ENCODE data around the gene SNED1.

Gene SNED1

DNA sequence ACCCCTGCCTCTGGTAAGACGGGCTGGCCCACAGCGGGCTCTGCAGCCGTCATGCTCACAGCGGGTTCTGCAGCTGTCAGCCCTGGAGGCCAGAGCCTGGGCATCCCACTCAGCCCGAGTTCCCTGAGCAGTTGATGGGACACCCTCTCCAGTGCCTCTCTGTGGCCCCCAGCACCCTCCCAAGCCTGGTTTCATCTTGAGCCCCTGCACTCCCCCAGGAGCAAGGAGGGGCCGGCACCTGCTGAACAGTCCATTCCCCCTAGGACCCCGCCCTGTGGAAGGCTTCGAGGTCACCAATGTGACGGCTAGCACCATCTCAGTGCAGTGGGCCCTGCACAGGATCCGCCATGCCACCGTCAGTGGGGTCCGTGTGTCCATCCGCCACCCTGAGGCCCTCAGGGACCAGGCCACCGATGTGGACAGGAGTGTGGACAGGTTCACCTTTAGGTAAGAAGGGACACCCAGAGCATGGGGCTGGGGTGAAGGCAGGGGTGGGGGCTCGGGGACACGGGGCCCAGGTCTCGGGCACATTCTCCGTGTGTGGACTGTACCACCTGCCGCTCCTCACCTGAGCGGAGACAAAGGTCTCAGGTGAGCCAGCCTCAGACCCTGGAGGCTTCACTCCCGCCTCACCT lies 69.2 kb downstream of the SNED1 start:
- DNase-seq (ENCODE audit: low read depth in 2 of 2) = no peak

DNA sequence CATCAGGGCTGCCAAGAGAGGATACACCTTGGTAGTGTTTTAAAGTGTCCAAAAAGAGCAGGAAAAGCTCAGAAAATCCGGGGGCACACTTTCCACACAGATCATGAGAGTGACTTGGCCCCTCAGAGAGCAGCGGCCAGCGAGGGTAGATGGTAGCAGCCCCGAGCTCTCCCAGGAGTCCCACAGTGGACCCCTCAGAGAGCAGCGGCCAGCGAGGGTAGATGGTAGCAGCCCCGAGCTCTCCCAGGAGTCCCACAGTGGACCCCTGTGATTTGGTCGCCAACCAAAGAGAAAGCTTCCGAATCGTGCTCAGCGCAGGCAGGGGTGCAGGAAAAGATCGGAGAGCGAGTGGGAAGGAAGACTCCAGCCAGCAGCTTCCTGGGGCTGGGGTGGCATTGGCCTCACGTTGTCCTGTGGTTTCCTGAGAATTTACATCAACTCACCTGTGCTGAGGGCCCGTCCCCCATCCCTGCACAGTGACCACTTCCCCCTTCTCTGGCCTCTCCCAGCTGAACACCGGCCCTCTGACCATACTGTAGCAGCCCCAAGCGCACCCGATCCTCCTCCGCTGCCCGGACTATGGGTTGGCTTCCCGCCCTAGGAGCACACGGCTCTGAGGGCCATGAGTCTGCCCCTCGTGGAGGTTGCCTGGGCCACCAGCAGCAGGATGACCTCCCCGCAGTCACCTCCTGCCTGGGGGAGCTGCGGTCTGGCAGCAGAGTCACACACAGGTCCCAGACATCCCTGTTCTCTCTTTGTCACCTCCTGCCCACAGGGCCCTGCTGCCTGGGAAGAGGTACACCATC lies 69.9 kb downstream of the SNED1 start:
- DNase-seq (ENCODE audit: low read depth in 2 of 2) = no peak

GRCh38 chr2:241068942-241069810 lies 70.8 kb downstream of the SNED1 start:
- no peak for DNase-seq (ENCODE audit: low read depth in 2 of 2)

GRCh38 chr2:241069821-241070281 lies 71.4 kb downstream of the SNED1 start:
- DNase-seq (ENCODE audit: low read depth in 2 of 2) = no peak

- no peak for DNase-seq (ENCODE audit: low read depth in 2 of 2)
Observed at GRCh38 chr2:241070361-241070760, 71.9 kb downstream of the SNED1 start.

GRCh38 chr2:241070811-241071676 lies 72.6 kb downstream of the SNED1 start:
- no peak for DNase-seq (ENCODE audit: low read depth in 2 of 2)

DNA sequence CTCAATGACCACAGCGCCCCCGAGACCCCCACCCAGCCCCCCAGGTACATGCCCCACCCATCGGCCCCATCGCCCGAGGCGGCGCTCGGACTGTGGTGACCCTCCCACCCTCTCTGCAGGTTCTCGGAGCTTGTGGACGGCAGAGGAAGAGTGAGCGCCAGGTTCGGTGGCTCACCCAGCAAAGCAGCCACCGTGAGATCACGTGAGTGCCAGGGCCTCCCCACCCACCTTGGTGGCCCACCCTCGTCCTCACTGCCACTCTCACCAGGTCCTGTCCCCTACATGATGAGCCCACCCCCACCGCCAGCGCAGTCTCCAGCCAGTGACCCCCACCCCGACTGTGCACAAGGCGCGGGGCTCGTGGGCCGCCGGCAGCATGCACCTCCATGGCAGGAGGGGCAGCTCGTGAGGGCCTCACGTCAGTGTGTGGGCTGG lies 73.3 kb downstream of the SNED1 start:
- DNase-seq (ENCODE audit: low read depth in 2 of 2) = no peak

- DNase-seq (ENCODE audit: low read depth in 2 of 2) = no peak
Observed at GRCh38 chr2:241072151-241072550, 73.7 kb downstream of the SNED1 start.

DNA sequence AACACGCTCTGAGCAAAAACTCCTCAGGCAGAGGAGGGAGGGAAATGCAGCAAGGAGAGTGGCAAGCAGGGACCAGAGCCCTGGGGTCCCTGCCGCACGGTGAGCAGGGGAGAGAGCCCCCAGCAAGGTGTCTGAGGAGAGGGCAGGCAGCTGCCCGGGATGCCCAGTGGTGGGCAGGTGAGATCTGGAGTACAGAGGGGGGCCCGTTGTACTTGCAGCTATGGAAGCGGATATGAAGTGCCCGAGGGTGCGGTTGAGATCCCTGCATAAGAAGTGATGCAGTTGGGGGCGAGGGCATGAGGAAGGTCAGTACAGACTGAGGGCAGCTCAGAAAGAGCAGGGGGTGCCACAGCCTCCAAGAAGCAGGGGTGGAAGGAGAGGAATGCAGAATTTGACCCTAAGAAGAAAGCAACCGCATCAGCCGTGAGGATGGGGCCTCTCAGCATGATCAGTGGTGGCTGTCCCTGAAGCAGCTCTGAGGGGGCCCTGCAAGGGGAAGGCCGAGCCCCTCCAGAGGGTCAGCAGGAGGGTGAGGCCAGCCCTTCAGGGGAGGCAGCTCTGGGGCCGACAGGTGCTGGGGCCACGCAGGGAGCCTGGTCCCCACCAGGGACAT lies 74.2 kb downstream of the SNED1 start:
- DNase-seq (ENCODE audit: low read depth in 2 of 2) = no peak

DNA sequence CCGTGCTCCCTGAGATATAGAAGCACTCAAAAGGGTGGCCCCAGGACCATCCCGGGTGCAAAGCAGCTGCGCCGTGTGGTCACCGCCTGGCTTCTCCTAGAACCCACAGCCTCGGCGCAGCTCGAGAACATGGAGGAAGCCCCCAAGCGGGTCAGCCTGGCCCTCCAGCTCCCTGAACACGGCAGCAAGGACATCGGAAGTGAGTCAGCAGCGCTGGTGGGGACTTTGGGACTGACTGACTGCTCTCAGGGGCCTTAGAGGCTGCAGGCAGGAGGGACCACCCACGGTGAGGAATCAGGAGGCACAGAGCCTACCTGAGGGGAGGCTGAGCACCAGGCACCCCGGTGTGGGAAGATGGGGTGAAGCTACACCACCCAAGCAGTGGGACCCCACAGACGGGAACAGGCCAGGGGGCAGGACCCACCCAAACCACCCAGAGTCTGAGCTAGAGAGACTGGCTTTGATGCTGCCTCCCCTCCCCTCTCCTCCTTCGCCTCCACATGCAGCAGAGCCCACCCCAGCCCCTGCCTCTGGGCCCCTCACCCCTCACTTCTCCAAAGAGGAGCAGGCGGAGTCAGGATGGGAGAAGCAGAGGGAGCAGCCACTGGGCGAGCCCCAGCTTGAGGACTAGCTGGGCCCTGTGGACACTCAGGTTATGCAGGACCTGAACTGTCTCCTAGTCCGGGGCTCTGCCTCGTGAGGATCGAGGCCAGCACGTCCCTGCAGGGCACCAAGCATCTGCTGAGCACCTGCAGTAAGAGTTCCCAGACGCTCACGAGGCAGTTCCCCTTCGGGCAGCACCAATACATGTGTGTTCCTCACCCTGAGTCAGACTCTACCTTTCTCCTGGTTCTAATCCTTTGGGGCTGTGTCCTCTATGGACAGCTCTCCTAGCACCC lies 75.0 kb downstream of the SNED1 start:
- no peak for DNase-seq (ENCODE audit: low read depth in 2 of 2)

DNA sequence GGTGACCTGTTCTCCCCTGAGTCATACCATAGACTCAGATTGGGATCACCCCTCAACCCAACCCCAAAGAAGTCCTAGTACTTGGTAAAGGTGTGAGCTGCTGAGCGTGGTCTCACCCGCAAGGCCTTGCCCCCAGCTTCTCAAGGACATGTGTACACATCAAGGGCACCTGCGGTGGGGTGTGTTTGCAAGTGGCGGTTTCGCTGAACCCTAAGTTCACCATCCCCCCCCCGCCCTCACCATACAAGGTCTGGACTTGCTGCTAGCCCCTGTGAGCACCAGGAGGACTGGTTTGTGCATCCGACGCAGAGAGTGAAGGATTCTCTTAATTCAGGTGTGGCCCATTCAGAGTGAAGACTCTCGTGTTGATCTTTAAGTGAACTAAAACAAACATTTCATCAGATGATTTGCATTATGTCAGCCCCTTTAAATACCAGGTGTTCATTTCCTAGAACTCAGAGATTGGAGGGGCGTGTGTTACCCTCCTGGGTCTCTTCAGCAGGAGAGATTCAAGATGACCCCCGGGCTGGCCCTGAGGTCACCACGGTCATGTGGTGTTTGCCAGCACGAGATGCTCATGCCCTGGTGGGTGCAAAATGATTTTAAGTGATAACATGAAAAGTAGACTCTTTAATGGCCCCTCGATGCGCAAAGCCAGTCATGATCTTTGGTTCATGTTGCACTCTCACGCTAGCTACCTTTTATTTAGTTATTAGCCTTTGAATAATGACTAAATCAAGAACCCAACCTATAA lies 75.8 kb downstream of the SNED1 start:
- no peak for DNase-seq (ENCODE audit: low read depth in 2 of 2)

GRCh38 chr2:241074901-241075540 lies 76.6 kb downstream of the SNED1 start:
- DNase-seq (ENCODE audit: low read depth in 2 of 2) = no peak

GRCh38 chr2:241080405-241081189 lies 82.2 kb downstream of the SNED1 start:
- DNase-seq (ENCODE audit: low read depth in 2 of 2) = no peak

DNA sequence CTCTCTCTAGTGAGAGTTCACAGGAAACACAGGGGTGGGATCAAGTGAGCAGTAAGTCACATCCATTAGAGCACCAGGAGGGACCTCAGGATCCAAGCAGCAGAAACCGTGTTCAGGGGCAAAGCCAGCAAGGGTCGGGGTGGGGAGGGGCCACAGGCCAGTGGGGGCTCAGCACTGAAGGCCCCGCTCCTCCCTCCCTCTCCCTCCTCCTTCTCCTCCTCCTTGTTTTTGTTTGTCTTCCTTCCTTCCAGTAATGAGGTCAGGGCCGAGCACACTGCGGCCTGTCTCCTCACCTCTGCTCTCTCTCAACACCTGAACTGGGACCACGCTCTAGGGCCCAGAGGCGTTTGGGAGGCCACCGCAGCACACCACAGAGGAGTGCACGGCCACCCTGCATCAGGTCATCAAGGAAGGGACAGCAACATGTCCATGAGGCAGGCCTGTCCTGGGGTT lies 82.8 kb downstream of the SNED1 start:
- no peak for DNase-seq (ENCODE audit: low read depth in 2 of 2)

DNA sequence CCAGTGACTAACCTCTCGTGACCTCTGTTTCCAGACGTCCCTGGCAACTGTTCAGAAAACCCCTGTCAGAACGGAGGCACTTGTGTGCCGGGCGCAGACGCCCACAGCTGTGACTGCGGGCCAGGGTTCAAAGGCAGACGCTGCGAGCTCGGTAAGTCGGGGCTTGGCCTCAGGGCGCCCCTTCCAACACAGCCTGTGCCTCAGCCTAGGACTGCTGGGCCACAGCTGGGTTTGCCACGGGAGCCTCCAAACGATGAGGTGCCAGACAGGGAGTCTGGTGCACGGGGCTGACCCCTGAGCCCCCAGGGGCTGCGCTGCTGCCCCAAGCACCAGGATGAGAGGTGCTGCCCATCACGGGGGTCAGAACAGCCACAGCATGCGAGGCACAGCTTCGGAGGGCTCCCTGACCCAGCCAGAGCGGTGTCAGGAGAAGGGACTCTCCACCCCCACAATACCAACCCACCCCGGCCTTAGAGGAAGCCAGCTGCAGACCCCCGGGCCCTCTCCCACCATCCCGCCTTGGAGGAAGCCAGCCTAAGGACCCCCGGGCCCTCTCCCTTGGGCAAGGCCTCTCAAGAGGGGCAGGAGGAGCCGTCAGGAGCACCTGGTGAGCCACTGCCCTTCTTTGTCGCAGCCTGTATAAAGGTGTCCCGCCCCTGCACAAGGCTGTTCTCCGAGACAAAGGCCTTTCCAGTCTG lies 83.4 kb downstream of the SNED1 start:
- no peak for DNase-seq (ENCODE audit: low read depth in 2 of 2)

DNA sequence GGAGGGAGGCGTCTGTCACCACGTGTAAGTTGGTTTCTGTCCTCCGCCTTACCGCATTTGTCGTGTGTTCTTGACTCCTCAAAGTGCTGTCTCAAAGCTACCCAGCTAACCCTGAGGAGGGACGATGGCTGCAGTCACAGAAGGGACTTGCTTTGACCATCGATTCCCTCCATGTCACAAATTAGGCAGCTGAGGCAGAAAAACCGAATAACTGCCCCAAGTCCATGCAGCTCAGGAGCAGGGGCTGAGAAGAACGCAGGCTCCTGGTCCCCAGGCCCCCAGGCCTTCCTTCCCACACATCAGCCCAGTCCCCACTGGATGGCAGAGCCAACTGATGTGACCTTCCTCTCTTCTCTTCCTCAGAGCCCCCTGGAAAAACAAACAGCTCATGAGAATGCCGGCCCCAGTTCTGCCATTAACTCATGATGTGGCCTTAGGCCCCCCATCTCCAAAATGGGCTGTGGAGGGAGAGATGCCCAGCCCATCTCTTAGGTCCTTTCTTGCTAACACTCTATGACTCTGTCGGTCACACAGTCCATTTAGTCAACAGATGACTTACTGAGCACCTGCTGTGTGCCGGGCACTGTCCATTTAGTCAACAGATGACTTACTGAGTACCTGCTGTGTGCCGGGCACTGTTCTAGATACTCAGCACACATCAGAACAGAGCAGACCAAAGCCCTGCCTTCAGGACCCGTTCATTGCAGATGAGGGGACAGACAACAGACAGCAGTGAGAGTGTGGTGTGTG lies 84.1 kb downstream of the SNED1 start:
- DNase-seq (ENCODE audit: low read depth in 2 of 2) = no peak

DNA sequence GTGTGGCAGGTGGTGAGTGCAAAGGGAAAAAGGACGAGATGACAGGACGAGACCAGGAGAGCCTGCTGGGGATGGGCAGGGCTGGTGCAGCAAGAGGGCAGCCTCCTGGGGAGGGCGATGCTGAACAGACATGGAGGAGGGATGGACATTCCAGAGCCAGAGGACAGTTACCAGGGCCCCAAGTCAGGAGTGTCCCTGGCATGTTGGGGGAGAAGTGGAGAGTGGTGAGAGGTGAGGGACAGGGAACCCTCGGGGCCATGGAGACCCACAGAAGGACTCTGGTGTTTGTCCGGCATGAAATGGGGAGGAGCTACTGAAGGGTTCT lies 84.6 kb downstream of the SNED1 start:
- no peak for DNase-seq (ENCODE audit: low read depth in 2 of 2)
